H1 (cell line): ENCODE results near the gene ABCA1. TPM values are rescaled to one million over a fixed set of nuclear protein-coding genes. Genes with fewer than 3 reads are reported as not detected.

Source experiments
- CTCF ChIA-PET: fragments of 300-600 bp; sonication (Branson Sonifier 250); formaldehyde crosslinking; loops from one replicate; lab custom pipeline; 2021; ENCODE audit not compliant: partially characterized antibody; lab: Charles Lee
- POLR2A ChIA-PET: fragments of 300-600 bp; sonication (Branson Sonifier 250); formaldehyde crosslinking; loops from one replicate; lab custom pipeline; 2021; ENCODE audit warnings: inconsistent platforms; ENCODE audit not compliant: partially characterized antibody; lab: Charles Lee
- DNase-seq, 2 experiments: peaks; one replicate each; pipeline versions ENCODE4 v3.0.0 to v3.0.0-alpha.2; 2010 to 2022; ENCODE audit warnings: low spot score in 2 of 2, low read depth in 1 of 2, mixed read lengths in 1 of 2
- FAIRE-seq: peaks from 2 replicates; lab custom pipeline; 2011; peaks lifted over from hg19 to GRCh38; lab: Jason Lieb, UNC
- H2AFZ ChIP-seq: 2 replicates; pipeline ENCODE4 v1.8.1; 2012; ENCODE audit warnings: low read length, inconsistent platforms
- H2AK5ac ChIP-seq: 2 replicates; pipeline ENCODE4 v1.6.1; 2013; ENCODE audit warnings: low read depth, low read length
- H2BK120ac ChIP-seq: replicated peaks from 2 replicates; pipeline ENCODE3; 2013; ENCODE audit warnings: low read depth, low read length, inconsistent platforms
- H2BK12ac ChIP-seq: 2 replicates; pipeline ENCODE4 v1.6.1; 2013; ENCODE audit warnings: low read depth, low read length
- H2BK15ac ChIP-seq: 2 replicates; pipeline ENCODE4 v1.6.1; 2013; ENCODE audit warnings: low read length
- H2BK20ac ChIP-seq: 2 replicates; pipeline ENCODE4 v1.6.1; 2013; ENCODE audit warnings: low read length
- H2BK5ac ChIP-seq: 2 replicates; pipeline ENCODE4 v1.6.1; 2013; ENCODE audit warnings: low read depth, low read length
- H3K14ac ChIP-seq: 2 replicates; pipeline ENCODE4 v1.6.1; 2013; ENCODE audit warnings: inconsistent platforms; ENCODE audit not compliant: insufficient read length
- H3K18ac ChIP-seq: 2 replicates; pipeline ENCODE4 v1.6.1; 2013; ENCODE audit warnings: low read length; ENCODE audit errors: extremely low read depth
- H3K23ac ChIP-seq: 2 replicates; pipeline ENCODE4 v1.6.1; 2013; ENCODE audit warnings: inconsistent platforms; ENCODE audit not compliant: insufficient read length
- H3K23me2 ChIP-seq: 2 replicates; pipeline ENCODE4 v1.6.1; 2013; ENCODE audit warnings: low read depth, low read length
- H3K27ac ChIP-seq: 2 replicates; pipeline ENCODE4 v1.6.1; 2011; ENCODE audit warnings: low read depth, low read length, inconsistent platforms
- H3K27me3 ChIP-seq, 4 experiments: replicated peaks in 1 of 4; 1 replicate in 1 of 4; 2 replicates in 3 of 4; pipeline versions ENCODE4 v1.6.1 to v1.8.1; 2011 to 2013; ENCODE audit warnings: low read length in 3 of 4, mild to moderate bottlenecking in 3 of 4, inconsistent platforms in 2 of 4, mixed read lengths in 2 of 4, moderate library complexity in 1 of 4; ENCODE audit not compliant: control insufficient read depth in 3 of 4, insufficient read depth in 3 of 4; ENCODE audit errors: extremely low read depth in 1 of 4
- H3K36me3 ChIP-seq, 4 experiments: 2 replicates each; pipeline versions ENCODE4 v1.6.1 to v1.8.1; 2011 to 2013; ENCODE audit warnings: mild to moderate bottlenecking in 4 of 4, low read length in 3 of 4, moderate library complexity in 2 of 4, control low read depth in 1 of 4, inconsistent platforms in 1 of 4; ENCODE audit not compliant: insufficient read depth in 4 of 4, control insufficient read depth in 2 of 4
- H3K4ac ChIP-seq: replicated peaks from 2 replicates; pipeline ENCODE3; 2013; ENCODE audit warnings: low read length, low read depth, mixed read lengths, inconsistent platforms; ENCODE audit not compliant: insufficient read length
- H3K4me1 ChIP-seq, 4 experiments: replicated peaks in 1 of 4; 1 replicate in 1 of 4; 2 replicates in 3 of 4; pipeline versions ENCODE4 v1.6.1 to v1.8.1; 2011 to 2013; ENCODE audit warnings: low read length in 3 of 4, inconsistent platforms in 2 of 4, mixed read lengths in 1 of 4; ENCODE audit not compliant: insufficient read depth in 4 of 4, control insufficient read depth in 3 of 4
- H3K4me2 ChIP-seq, 2 experiments: 2 replicates each; pipeline versions ENCODE4 v1.6.1 to v1.8.1; 2011 to 2013; ENCODE audit warnings: low read depth in 2 of 2, low read length in 2 of 2, control low read depth in 1 of 2, inconsistent platforms in 1 of 2, mild to moderate bottlenecking in 1 of 2; ENCODE audit not compliant: insufficient read depth in 1 of 2
- H3K4me3 ChIP-seq, 4 experiments: fragments of 200-600, 300-600 bp in 1 of 4; sonication (generic), shearing (Covaris generic), sonication (Bioruptor Twin) in 1 of 4; 2 replicates each; pipeline versions ENCODE4 v1.5.1 to v1.8.1; 2011 to 2016; ENCODE audit warnings: low read length in 4 of 4, low read depth in 3 of 4, control low read depth in 2 of 4, inconsistent platforms in 2 of 4, mild to moderate bottlenecking in 2 of 4, mixed read lengths in 1 of 4, moderate library complexity in 1 of 4; ENCODE audit not compliant: insufficient read depth in 2 of 4; ENCODE audit errors: extremely low read depth in 1 of 4
- H3K56ac ChIP-seq: replicated peaks from 2 replicates; pipeline ENCODE3; 2013; ENCODE audit warnings: low read depth, mild to moderate bottlenecking, mixed read lengths, low read length, inconsistent platforms; ENCODE audit not compliant: insufficient read length
- H3K79me1 ChIP-seq: 2 replicates; pipeline ENCODE4 v1.6.1; 2013; ENCODE audit warnings: low read depth, low read length, control low read depth
- H3K79me2 ChIP-seq, 2 experiments: 2 replicates each; pipeline versions ENCODE4 v1.6.1 to v1.8.1; 2012 to 2013; ENCODE audit warnings: low read length in 2 of 2, mild to moderate bottlenecking in 2 of 2, inconsistent platforms in 1 of 2; ENCODE audit not compliant: insufficient read depth in 2 of 2, control insufficient read depth in 1 of 2
- H3K9ac ChIP-seq, 4 experiments: replicated peaks in 1 of 4; 1 replicate in 1 of 4; 2 replicates in 3 of 4; pipeline versions ENCODE4 v1.6.1 to v1.8.1; 2011 to 2013; ENCODE audit warnings: low read depth in 3 of 4, low read length in 3 of 4, control low read depth in 2 of 4, mild to moderate bottlenecking in 2 of 4, moderate library complexity in 2 of 4, inconsistent platforms in 1 of 4; ENCODE audit errors: extremely low read depth in 1 of 4
- H3K9me3 ChIP-seq, 2 experiments: 2 replicates each; pipeline versions ENCODE4 v1.6.1 to v1.8.1; 2012 to 2013; ENCODE audit warnings: mild to moderate bottlenecking in 2 of 2, moderate library complexity in 2 of 2, control low read depth in 1 of 2, inconsistent platforms in 1 of 2, low read depth in 1 of 2, low read length in 1 of 2, mixed read lengths in 1 of 2; ENCODE audit not compliant: insufficient read depth in 2 of 2
- H4K20me1 ChIP-seq, 2 experiments: replicated peaks in 1 of 2; 2 replicates each; pipeline versions ENCODE3 to v1.8.1; 2011 to 2013; ENCODE audit warnings: inconsistent platforms in 2 of 2, low read length in 2 of 2, mild to moderate bottlenecking in 1 of 2; ENCODE audit not compliant: insufficient read depth in 2 of 2, control insufficient read depth in 1 of 2
- H4K5ac ChIP-seq: 2 replicates; pipeline ENCODE4 v1.6.1; 2013; ENCODE audit warnings: low read length, low read depth, mixed read lengths, inconsistent platforms; ENCODE audit not compliant: insufficient read length
- H4K8ac ChIP-seq: 2 replicates; pipeline ENCODE4 v1.8.0; 2013; ENCODE audit warnings: mild to moderate bottlenecking, moderate library complexity, low read length, inconsistent platforms; ENCODE audit not compliant: insufficient read depth; ENCODE audit errors: extremely low read depth
- H4K91ac ChIP-seq: replicated peaks from 2 replicates; pipeline ENCODE3; 2013; ENCODE audit warnings: low read length, mixed read lengths, inconsistent platforms; ENCODE audit not compliant: insufficient read length
- WGBS, 2 experiments: shearing (Covaris generic) in 1 of 2; methylation state at CpG; one replicate each; pipeline versions ENCODE4 v1.1.6 to v1.1.7; 2013 to 2015; ENCODE audit warnings: low lambda C conversion rate in 2 of 2, mixed read lengths in 2 of 2, inconsistent platforms in 1 of 2, low coverage in 1 of 2, missing lambda C conversion rate in 1 of 2; ENCODE audit not compliant: insufficient replicate concordance in 2 of 2, insufficient coverage in 1 of 2, insufficient read length in 1 of 2; ENCODE audit errors: extremely low coverage in 1 of 2, missing lambda C conversion rate in 1 of 2; 5-methylcytosine and 5-hydroxymethylcytosine counted together
- polyA plus RNA-seq, 7 experiments: library from polyadenylated mRNA; depleted of rRNA in 3 of 7; stranded (reverse) in 5 of 7; unstranded in 2 of 7; fragments of >200 nt in 5 of 7; fragments of 200-250 nt in 2 of 7; gene quantifications; 1 replicate in 5 of 7; 2 replicates in 1 of 7; 4 replicates in 1 of 7; pipeline versions ENCODE4 v1.2.1 to v1.2.3, GENCODE V29; 2011 to 2013; ENCODE audit warnings: missing spikeins in 2 of 7, mixed read lengths in 2 of 7
- total RNA-seq: library from RNA; stranded (reverse); fragmentation: NEBNext Ultra II Directional; extraction: Animal tissue kit (Norgen Biotek cat#: 25700); gene quantifications from 2 replicates; pipeline ENCODE4 v1.2.1, GENCODE V29; 2021

The ABCA1 gene
- total and polyA plus RNA-seq, 2 of the 8 experiments (the other 6 are each of a cell fraction or from before 2014, with no cell fraction given), result 6.9 to 7.8 TPM

- Histone ChIP-seq H3K56ac (no peak overlapping the region), H2BK5ac (no peak overlapping the region), H3K4me3 (no peak overlapping the region), H2BK15ac (no peak overlapping the region), H3K4me2 (no peak overlapping the region), H3K23ac (no peak overlapping the region), H3K36me3 (no peaks in the 10 kb centered on the region), H4K5ac (no peak overlapping the region), H4K8ac (no peak overlapping the region), H3K9me3 (peaks cover 0 to 3% of the 10 kb centered on the region in 2 experiments; a peak in 1 of 4 replicates), H2AFZ (no peak overlapping the region), H3K4me1 (no peaks in the 10 kb centered on the region), H3K79me1 (no peaks in the 10 kb centered on the region), H4K20me1 (no peaks in the 10 kb centered on the region), H2AK5ac (no peak overlapping the region), H3K79me2 (no peaks in the 10 kb centered on the region), H4K91ac (no peak overlapping the region), H3K9ac (no peak overlapping the region), H2BK20ac (no peak overlapping the region), H3K27me3 (peaks cover 0 to 2% (median 0%) of the 10 kb centered on the region in 4 experiments; a peak in 1 of 7 replicates), H3K18ac (no peak overlapping the region), H2BK120ac (no peak overlapping the region), H2BK12ac (no peak overlapping the region), H3K23me2 (peaks cover 7% of the 10 kb centered on the region; the same call in 1 of the 2 replicates), H3K27ac (no peak overlapping the region), H3K4ac (no peak overlapping the region), H3K14ac (no peak overlapping the region)
- no peak for DNase-seq
- 90% methylated on average over 3 of the region's 3 CpGs; no CpG with 5 or more reads in 1 of the 2 experiments for WGBS, 2 experiments
- no peak for FAIRE-seq
- ChIA-PET CTCF (no interaction called here), POLR2A (interaction anchor here (0.6 kb wide), 1 partner anchor 13 kb away, joined by 3 read pairs; no protein-coding TSS in a partner anchor)
Observed at GRCh38 chr9:104767507-104767906, 160.4 kb downstream of the ABCA1 start.
